Prostate gland (tissue), 2 donors: ENCODE results near the gene PPP1R12B.
"Not testable (repeated sequence)": the region's sequence is repeated elsewhere in the genome, so short reads cannot be mapped to it uniquely, and the experiment has no call there.

ENCODE experiments used
- CTCF ChIP-seq, 4 experiments: fragments of 200-600 bp in 2 of 4; fragments of 450-650 bp in 2 of 4; sonication (generic) in 2 of 4; IDR thresholded peaks; 1 replicate in 3 of 4; 2 replicates in 1 of 4; pipeline ENCODE4 v1.5.1; 2016 to 2019; ENCODE audit warnings: antibody characterized with exemption in 4 of 4, mild to moderate bottlenecking in 2 of 4, moderate library complexity in 2 of 4
- POLR2A ChIP-seq: fragments of 450-650 bp; IDR thresholded peaks from one replicate; pipeline ENCODE4 v1.6.1; 2016; ENCODE audit warnings: antibody characterized with exemption, mild to moderate bottlenecking
- POLR2AphosphoS5 ChIP-seq: sonication (generic); formaldehyde crosslinking; IDR thresholded peaks from one replicate; pipeline ENCODE4 v1.6.1; 2017; ENCODE audit warnings: antibody characterized with exemption

GRCh38 chr1:202530686-202531085 lies 182.2 kb downstream of the PPP1R12B start:
- TF ChIP-seq CTCF (IDR thresholded peaks at IDR 0.05); POLR2A; POLR2AphosphoS5: not testable (repeated sequence)
